GM19463 (cell line): ENCODE results near the gene CATSPERB.
"Not testable (repeated sequence)": the region's sequence is repeated elsewhere in the genome, so short reads cannot be mapped to it uniquely, and the experiment has no call there.

Experiments
- ATAC-seq: cut with Tn5 transposase; IDR thresholded peaks from one replicate; pipeline ENCODE4 v1.9.1; 2021; ENCODE audit warnings: mild to moderate bottlenecking, moderate library complexity; ENCODE audit not compliant: unreplicated experiment

Gene CATSPERB

GRCh38 chr14:91677687-91678086 is 54.2 kb downstream of the CATSPERB start:
- not testable (repeated sequence) for ATAC-seq

- no peak for ATAC-seq
These were observed 57.0 kb downstream of the CATSPERB start for GRCh38 chr14:91674911-91675310.

GRCh38 chr14:91669867-91670266 is 62.0 kb downstream of the CATSPERB start:
- ATAC-seq: no peak

- ATAC-seq: not testable (repeated sequence)
These were observed 64.8 kb downstream of the CATSPERB start for GRCh38 chr14:91667101-91667500.

- ATAC-seq: no peak
These were observed 71.1 kb downstream of the CATSPERB start for GRCh38 chr14:91660790-91661189.

- ATAC-seq: no peak
These were observed 77.0 kb downstream of the CATSPERB start for GRCh38 chr14:91654836-91655235.

GRCh38 chr14:91653451-91653850 is 78.4 kb downstream of the CATSPERB start:
- no peak for ATAC-seq

GRCh38 chr14:91649930-91650329 is 82.0 kb downstream of the CATSPERB start:
- no peak for ATAC-seq

GRCh38 chr14:91647856-91648255 is 84.0 kb downstream of the CATSPERB start:
- no peak for ATAC-seq

- ATAC-seq: no peak
These were observed 95.3 kb downstream of the CATSPERB start for GRCh38 chr14:91636604-91637003.

- ATAC-seq: no peak
These were observed 107.1 kb downstream of the CATSPERB start for GRCh38 chr14:91624757-91625156.

GRCh38 chr14:91614187-91614586 is 117.7 kb downstream of the CATSPERB start:
- no peak for ATAC-seq

GRCh38 chr14:91613459-91614112 is 118.3 kb downstream of the CATSPERB start:
- ATAC-seq: no peak

- ATAC-seq: no peak
These were observed 120.4 kb downstream of the CATSPERB start for GRCh38 chr14:91611528-91611927.

- ATAC-seq: no peak
These were observed 122.7 kb downstream of the CATSPERB start for GRCh38 chr14:91609161-91609560.

GRCh38 chr14:91607322-91608047 is 124.4 kb downstream of the CATSPERB start:
- ATAC-seq: no peak

GRCh38 chr14:91606851-91607250 is 125.0 kb downstream of the CATSPERB start:
- no peak for ATAC-seq

GRCh38 chr14:91604611-91605010 is 127.3 kb downstream of the CATSPERB start:
- not testable (repeated sequence) for ATAC-seq

GRCh38 chr14:91599994-91600393 is 131.9 kb downstream of the CATSPERB start:
- no peak for ATAC-seq

- no peak for ATAC-seq
These were observed 136.2 kb downstream of the CATSPERB start for GRCh38 chr14:91595736-91596135.

- not testable (repeated sequence) for ATAC-seq
These were observed 137.9 kb downstream of the CATSPERB start for GRCh38 chr14:91593957-91594356.

GRCh38 chr14:91586410-91586809 is 145.5 kb downstream of the CATSPERB start:
- ATAC-seq: no peak
